GM19455 (cell line): Measurements from ENCODE around the gene CPXM1.

Experiments used
- ATAC-seq: cut with Tn5 transposase; IDR thresholded peaks from one replicate; pipeline ENCODE4 v1.9.1; 2021; ENCODE audit not compliant: unreplicated experiment

The CPXM1 gene

GRCh38 chr20:2750491-2751251, 49.8 kb downstream of the CPXM1 start:
- no peak for ATAC-seq

GRCh38 chr20:2749951-2750490, 50.4 kb downstream of the CPXM1 start:
- no peak for ATAC-seq

GRCh38 chr20:2749343-2749950, 51.0 kb downstream of the CPXM1 start:
- ATAC-seq: no peak

GRCh38 chr20:2748551-2749342, 51.7 kb downstream of the CPXM1 start:
- ATAC-seq: no peak

GRCh38 chr20:2747676-2748235, 52.7 kb downstream of the CPXM1 start:
- ATAC-seq: no peak

- no peak for ATAC-seq
Observed at GRCh38 chr20:2746636-2747265, 53.7 kb downstream of the CPXM1 start.

- ATAC-seq: no peak
Observed at GRCh38 chr20:2745936-2746635, 54.3 kb downstream of the CPXM1 start.

- no peak for ATAC-seq
Observed at GRCh38 chr20:2745060-2745910, 55.1 kb downstream of the CPXM1 start.
